Measurements from ENCODE around the gene CASP10. TPM values are rescaled to one million over a fixed set of nuclear protein-coding genes. Genes with fewer than 3 reads are reported as not detected.

CASP10 gene
- total RNA-seq, 1 experiment from 2014 or later, result 1.2 TPM

DNA sequence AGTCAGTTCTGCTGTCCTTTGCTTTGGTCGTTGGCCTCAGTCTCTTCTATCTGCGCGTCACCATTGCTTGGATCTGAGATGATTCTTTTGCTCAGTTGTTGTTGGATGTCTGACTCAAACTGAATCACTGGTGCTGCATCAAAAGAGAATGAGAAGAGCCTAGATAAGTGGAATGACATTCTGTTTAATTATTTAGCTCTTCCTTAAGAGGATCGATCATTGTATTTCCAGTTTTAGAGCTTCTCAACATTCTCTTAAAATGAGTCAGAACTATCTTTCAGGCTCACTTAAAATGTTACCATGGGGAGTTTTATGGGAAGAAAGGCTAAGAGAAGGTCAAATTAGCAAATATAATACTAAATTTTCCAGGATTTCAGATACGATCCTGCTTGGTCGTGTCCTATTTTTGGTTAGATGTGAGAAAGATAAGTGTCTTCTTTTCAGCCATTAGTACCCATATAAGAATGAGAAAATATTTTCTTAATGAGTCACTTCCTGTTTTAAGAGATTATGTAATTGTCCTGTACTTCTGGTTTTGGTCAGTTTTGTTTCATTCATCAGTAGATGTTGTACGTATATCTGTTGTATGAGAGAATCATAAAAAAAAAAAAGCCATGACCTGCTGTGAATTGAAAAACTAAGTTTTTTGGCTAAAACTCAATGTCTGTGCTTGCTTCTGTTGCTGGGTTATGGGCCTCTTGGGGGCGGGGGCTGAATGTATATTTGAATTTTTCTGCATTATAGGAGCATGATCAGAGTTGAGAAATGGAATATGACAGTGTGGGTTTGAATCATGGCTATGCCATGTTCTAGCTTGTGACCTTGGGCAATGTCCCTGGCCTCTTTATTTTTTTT, 31.6 kb upstream of the CASP10 start:
- DNase-seq (ENCODE audit: low spot score), result peak; percentile 87
- intact Hi-C loops (cut with micrococcal nuclease; ENCODE audit: unreplicated experiment), result loop anchor here (2.0 kb wide), 1 partner anchor 35 kb away; the partner anchor contains the start of gene CFLAR
- peaks cover 36% of the 10 kb centered on the region for H3K4me1 ChIP-seq (ENCODE audit: insufficient read depth, low read length, poor library complexity, severe bottlenecking)
- no peak for TF ChIP-seq EZH2 (IDR thresholded peaks at IDR 0.05; ENCODE audit: borderline replicate concordance, low read depth, low read length, poor library complexity, severe bottlenecking)
- TF ChIP-seq, protein P1, sequence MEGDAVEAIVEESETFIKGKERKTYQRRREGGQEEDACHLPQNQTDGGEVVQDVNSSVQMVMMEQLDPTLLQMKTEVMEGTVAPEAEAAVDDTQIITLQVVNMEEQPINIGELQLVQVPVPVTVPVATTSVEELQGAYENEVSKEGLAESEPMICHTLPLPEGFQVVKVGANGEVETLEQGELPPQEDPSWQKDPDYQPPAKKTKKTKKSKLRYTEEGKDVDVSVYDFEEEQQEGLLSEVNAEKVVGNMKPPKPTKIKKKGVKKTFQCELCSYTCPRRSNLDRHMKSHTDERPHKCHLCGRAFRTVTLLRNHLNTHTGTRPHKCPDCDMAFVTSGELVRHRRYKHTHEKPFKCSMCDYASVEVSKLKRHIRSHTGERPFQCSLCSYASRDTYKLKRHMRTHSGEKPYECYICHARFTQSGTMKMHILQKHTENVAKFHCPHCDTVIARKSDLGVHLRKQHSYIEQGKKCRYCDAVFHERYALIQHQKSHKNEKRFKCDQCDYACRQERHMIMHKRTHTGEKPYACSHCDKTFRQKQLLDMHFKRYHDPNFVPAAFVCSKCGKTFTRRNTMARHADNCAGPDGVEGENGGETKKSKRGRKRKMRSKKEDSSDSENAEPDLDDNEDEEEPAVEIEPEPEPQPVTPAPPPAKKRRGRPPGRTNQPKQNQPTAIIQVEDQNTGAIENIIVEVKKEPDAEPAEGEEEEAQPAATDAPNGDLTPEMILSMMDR (conservative IDR thresholded peaks at IDR 0.05; ENCODE audit: low read depth, low read length), result no peak
- ChIA-PET CTCF (no interaction called here), POLR2A (ENCODE audit: low non-redundant PET) (interaction anchor here (0.8 kb wide), 1 partner anchor 1092 kb away, joined by 3 read pairs; no protein-coding TSS in a partner anchor)
- no peaks in the 10 kb centered on the region for H3K27me3 ChIP-seq (replicated peaks; ENCODE audit: insufficient read depth, low read depth, low read length, poor library complexity)
- no TSS peak for BruUV-seq (replicated peaks)
- no peaks in the 10 kb centered on the region for H3K9me3 ChIP-seq (ENCODE audit: low read depth, low read length, poor library complexity, severe bottlenecking)
- H3K36me3 ChIP-seq (ENCODE audit: insufficient read depth, low read length, poor library complexity, severe bottlenecking), result peaks cover 4% of the 10 kb centered on the region
- peak overlapping the region; percentile 76 for H3K27ac ChIP-seq (ENCODE audit: low read depth, low read length, poor library complexity, severe bottlenecking)
- peak overlapping the region; percentile 17 for H3K4me3 ChIP-seq (ENCODE audit: low read depth, low read length, poor library complexity, severe bottlenecking)

DNA sequence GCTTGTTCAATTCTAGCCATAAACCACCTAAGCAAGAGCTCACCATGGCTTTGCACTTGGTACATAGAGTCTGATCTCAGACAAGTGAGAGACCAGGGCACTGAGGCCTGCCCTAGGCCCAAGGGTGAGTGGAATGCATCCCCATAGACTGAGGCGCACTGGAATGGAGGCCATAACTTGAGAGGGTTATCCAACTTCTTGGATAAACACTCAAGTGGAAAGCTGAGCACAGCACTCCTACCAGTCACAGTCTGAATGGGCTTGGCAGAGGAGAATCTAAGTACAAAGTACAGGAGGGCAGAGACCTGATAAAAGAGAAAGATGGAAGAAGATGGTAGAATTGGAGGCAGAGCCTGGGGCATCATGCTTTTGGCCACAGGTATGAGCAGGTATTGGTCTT, 30.4 kb upstream of the CASP10 start:
- CTCF ChIA-PET, result no interaction called here
- H3K4me3 ChIP-seq (ENCODE audit: low read depth, low read length, poor library complexity, severe bottlenecking), result no peak overlapping the region
- intact Hi-C loops (cut with micrococcal nuclease; ENCODE audit: unreplicated experiment), result no loop called here
- peak overlapping the region; percentile 41 for H3K27ac ChIP-seq (ENCODE audit: low read depth, low read length, poor library complexity, severe bottlenecking)
- H3K4me1 ChIP-seq (ENCODE audit: insufficient read depth, low read length, poor library complexity, severe bottlenecking), result peaks cover 36% of the 10 kb centered on the region
- TF ChIP-seq EZH2 (IDR thresholded peaks at IDR 0.05; ENCODE audit: borderline replicate concordance, low read depth, low read length, poor library complexity, severe bottlenecking), result no peak
- TF ChIP-seq, protein P1 (conservative IDR thresholded peaks at IDR 0.05; ENCODE audit: low read depth, low read length), result no peak
- H3K27me3 ChIP-seq (replicated peaks; ENCODE audit: insufficient read depth, low read depth, low read length, poor library complexity), result no peaks in the 10 kb centered on the region
- no peaks in the 10 kb centered on the region for H3K9me3 ChIP-seq (ENCODE audit: low read depth, low read length, poor library complexity, severe bottlenecking)
- peaks cover 4% of the 10 kb centered on the region for H3K36me3 ChIP-seq (ENCODE audit: insufficient read depth, low read length, poor library complexity, severe bottlenecking)
- no peak for DNase-seq (ENCODE audit: low spot score)
- POLR2A ChIA-PET (ENCODE audit: low non-redundant PET), result no interaction called here
- BruUV-seq (replicated peaks), result no TSS peak

GRCh38 chr2:201152999-201153815, 29.7 kb upstream of the CASP10 start:
- ChIA-PET CTCF (no interaction called here), POLR2A (ENCODE audit: low non-redundant PET) (no interaction called here)
- Histone ChIP-seq H3K27me3 (replicated peaks; ENCODE audit: insufficient read depth, low read depth, low read length, poor library complexity) (no peaks in the 10 kb centered on the region), H3K9me3 (ENCODE audit: low read depth, low read length, poor library complexity, severe bottlenecking) (no peaks in the 10 kb centered on the region), H3K27ac (ENCODE audit: low read depth, low read length, poor library complexity, severe bottlenecking) (peak overlapping the region; percentile 41), H3K4me1 (ENCODE audit: insufficient read depth, low read length, poor library complexity, severe bottlenecking) (peaks cover 40% of the 10 kb centered on the region), H3K36me3 (ENCODE audit: insufficient read depth, low read length, poor library complexity, severe bottlenecking) (peaks cover 4% of the 10 kb centered on the region), H3K4me3 (ENCODE audit: low read depth, low read length, poor library complexity, severe bottlenecking) (no peak overlapping the region)
- no peak for TF ChIP-seq EZH2 (IDR thresholded peaks at IDR 0.05; ENCODE audit: borderline replicate concordance, low read depth, low read length, poor library complexity, severe bottlenecking)
- TF ChIP-seq, protein P1 (conservative IDR thresholded peaks at IDR 0.05; ENCODE audit: low read depth, low read length), result no peak
- BruUV-seq (replicated peaks), result no TSS peak
- peak; percentile 34 for DNase-seq (ENCODE audit: low spot score)
- intact Hi-C loops (cut with micrococcal nuclease; ENCODE audit: unreplicated experiment), result no loop called here

All from A673 (cell line).